Measurements from ENCODE around the gene NELL2. TPM values are rescaled to one million over a fixed set of nuclear protein-coding genes. Genes with fewer than 3 reads are reported as not detected.

The NELL2 gene
- polyA plus RNA-seq, 1 of the 3 experiments (the other 2 are of a cell fraction): 0.35 TPM

DNA sequence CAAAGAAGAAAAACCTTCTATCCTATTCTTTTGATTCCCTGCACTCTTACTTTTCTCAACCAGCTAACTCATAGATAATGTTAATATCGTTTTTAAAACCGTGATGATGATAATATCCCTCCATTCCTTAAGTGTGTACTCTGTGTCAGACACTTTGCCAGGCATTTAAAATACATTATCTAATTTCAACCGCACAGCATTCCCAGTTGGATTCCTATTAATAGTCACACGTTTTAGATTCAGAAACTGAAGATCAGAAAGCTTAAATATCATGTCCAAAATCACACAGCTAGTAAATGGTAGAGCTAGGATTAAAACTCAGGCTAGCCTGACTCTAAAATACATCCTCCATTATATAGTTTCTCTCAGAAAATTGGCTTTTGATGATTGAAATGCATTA lies 366.0 kb downstream of the NELL2 start:
- TF ChIP-seq YY1 (IDR thresholded peaks at IDR 0.05; ENCODE audit: low read depth): no peak
- no peak for TF ChIP-seq GABPA (IDR thresholded peaks at IDR 0.05; ENCODE audit: low read depth)
- TF ChIP-seq, protein P1, sequence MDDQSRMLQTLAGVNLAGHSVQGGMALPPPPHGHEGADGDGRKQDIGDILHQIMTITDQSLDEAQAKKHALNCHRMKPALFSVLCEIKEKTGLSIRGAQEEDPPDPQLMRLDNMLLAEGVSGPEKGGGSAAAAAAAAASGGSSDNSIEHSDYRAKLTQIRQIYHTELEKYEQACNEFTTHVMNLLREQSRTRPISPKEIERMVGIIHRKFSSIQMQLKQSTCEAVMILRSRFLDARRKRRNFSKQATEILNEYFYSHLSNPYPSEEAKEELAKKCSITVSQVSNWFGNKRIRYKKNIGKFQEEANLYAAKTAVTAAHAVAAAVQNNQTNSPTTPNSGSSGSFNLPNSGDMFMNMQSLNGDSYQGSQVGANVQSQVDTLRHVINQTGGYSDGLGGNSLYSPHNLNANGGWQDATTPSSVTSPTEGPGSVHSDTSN (IDR thresholded peaks at IDR 0.05): no peak
- TF ChIP-seq NFIC (IDR thresholded peaks at IDR 0.05; ENCODE audit: borderline replicate concordance): no peak
- TF ChIP-seq, protein P2, sequence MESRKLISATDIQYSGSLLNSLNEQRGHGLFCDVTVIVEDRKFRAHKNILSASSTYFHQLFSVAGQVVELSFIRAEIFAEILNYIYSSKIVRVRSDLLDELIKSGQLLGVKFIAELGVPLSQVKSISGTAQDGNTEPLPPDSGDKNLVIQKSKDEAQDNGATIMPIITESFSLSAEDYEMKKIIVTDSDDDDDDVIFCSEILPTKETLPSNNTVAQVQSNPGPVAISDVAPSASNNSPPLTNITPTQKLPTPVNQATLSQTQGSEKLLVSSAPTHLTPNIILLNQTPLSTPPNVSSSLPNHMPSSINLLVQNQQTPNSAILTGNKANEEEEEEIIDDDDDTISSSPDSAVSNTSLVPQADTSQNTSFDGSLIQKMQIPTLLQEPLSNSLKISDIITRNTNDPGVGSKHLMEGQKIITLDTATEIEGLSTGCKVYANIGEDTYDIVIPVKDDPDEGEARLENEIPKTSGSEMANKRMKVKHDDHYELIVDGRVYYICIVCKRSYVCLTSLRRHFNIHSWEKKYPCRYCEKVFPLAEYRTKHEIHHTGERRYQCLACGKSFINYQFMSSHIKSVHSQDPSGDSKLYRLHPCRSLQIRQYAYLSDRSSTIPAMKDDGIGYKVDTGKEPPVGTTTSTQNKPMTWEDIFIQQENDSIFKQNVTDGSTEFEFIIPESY (IDR thresholded peaks at IDR 0.05; ENCODE audit: borderline replicate concordance, low read depth): no peak
- no peak for TF ChIP-seq TAF1 (IDR thresholded peaks at IDR 0.05; ENCODE audit: borderline replicate concordance, low read depth, low read length)
- no peak for TF ChIP-seq FOXJ3 (CRISPR knock-in tag; IDR thresholded peaks at IDR 0.05)
- TF ChIP-seq POLR2AphosphoS5 (IDR thresholded peaks at IDR 0.05; ENCODE audit: low read depth, low read length): no peak
- no peak for TF ChIP-seq RFX5 (IDR thresholded peaks at IDR 0.05; ENCODE audit: low read length)
- no peak for TF ChIP-seq FOSL2 (IDR thresholded peaks at IDR 0.05; ENCODE audit: borderline replicate concordance, low read depth)
- TF ChIP-seq JUND (IDR thresholded peaks at IDR 0.05): no peak
- TF ChIP-seq, protein P3, sequence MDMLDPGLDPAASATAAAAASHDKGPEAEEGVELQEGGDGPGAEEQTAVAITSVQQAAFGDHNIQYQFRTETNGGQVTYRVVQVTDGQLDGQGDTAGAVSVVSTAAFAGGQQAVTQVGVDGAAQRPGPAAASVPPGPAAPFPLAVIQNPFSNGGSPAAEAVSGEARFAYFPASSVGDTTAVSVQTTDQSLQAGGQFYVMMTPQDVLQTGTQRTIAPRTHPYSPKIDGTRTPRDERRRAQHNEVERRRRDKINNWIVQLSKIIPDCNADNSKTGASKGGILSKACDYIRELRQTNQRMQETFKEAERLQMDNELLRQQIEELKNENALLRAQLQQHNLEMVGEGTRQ (IDR thresholded peaks at IDR 0.05; ENCODE audit: borderline replicate concordance, low read depth, low read length): no peak
- no peak for TF ChIP-seq MXI1 (IDR thresholded peaks at IDR 0.05; ENCODE audit: low read depth, low read length)
- no peak for TF ChIP-seq EZH2phosphoT487 (IDR thresholded peaks at IDR 0.05; ENCODE audit: borderline replicate concordance, low read depth)
- TF ChIP-seq, protein P4, sequence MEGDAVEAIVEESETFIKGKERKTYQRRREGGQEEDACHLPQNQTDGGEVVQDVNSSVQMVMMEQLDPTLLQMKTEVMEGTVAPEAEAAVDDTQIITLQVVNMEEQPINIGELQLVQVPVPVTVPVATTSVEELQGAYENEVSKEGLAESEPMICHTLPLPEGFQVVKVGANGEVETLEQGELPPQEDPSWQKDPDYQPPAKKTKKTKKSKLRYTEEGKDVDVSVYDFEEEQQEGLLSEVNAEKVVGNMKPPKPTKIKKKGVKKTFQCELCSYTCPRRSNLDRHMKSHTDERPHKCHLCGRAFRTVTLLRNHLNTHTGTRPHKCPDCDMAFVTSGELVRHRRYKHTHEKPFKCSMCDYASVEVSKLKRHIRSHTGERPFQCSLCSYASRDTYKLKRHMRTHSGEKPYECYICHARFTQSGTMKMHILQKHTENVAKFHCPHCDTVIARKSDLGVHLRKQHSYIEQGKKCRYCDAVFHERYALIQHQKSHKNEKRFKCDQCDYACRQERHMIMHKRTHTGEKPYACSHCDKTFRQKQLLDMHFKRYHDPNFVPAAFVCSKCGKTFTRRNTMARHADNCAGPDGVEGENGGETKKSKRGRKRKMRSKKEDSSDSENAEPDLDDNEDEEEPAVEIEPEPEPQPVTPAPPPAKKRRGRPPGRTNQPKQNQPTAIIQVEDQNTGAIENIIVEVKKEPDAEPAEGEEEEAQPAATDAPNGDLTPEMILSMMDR (IDR thresholded peaks at IDR 0.05): no peak
- ChIA-PET CTCF (interaction anchor here (1.3 to 1.5 kb wide), 4 partner anchors 11 to 495 kb away, joined by 3 to 6 read pairs (median 4); no protein-coding TSS in a partner anchor), POLR2A (no interaction called here)
- no peak overlapping the region for H3K4me2 ChIP-seq
- H3K79me2 ChIP-seq (ENCODE audit: insufficient read depth): no peaks in the 10 kb centered on the region
- no peaks in the 10 kb centered on the region for H3F3A ChIP-seq (replicated peaks; ENCODE audit: insufficient read depth)
- H3K36me3 ChIP-seq (replicated peaks in 1 of 2; ENCODE audit: control insufficient read depth in 1 of 2, insufficient read depth in 2 of 2, low read length in 1 of 2): no peaks in the 10 kb centered on the region
- peaks cover 0 to 5% of the 10 kb centered on the region in 2 experiments; a peak in 2 of 4 replicates for H3K4me1 ChIP-seq (ENCODE audit: control insufficient read depth in 1 of 2, insufficient read depth in 2 of 2, low read depth in 1 of 2, low read length in 1 of 2)
- no peaks in the 10 kb centered on the region for H3K9me3 ChIP-seq
- H3K9me2 ChIP-seq: no peaks in the 10 kb centered on the region
- no peak overlapping the region for H3K27ac ChIP-seq (ENCODE audit: low read depth in 2 of 2, low read length in 1 of 2)
- 37% methylated on average over 4 of the region's 4 CpGs for WGBS (ENCODE audit: low lambda C conversion rate)
- H3K27me3 ChIP-seq (ENCODE audit: insufficient read depth): no peaks in the 10 kb centered on the region
- no peaks in the 10 kb centered on the region for H4K20me1 ChIP-seq (ENCODE audit: insufficient read depth)
- no peak for DNase-seq
- no peak overlapping the region for H2AFZ ChIP-seq (ENCODE audit: low read depth)
- no peak overlapping the region for H3K4me3 ChIP-seq (ENCODE audit: low read depth in 2 of 2, low read length in 1 of 2)
- H3K9ac ChIP-seq: no peak overlapping the region

All from SK-N-SH (cell line).